ENCODE results near the gene MYO10.

DNA sequence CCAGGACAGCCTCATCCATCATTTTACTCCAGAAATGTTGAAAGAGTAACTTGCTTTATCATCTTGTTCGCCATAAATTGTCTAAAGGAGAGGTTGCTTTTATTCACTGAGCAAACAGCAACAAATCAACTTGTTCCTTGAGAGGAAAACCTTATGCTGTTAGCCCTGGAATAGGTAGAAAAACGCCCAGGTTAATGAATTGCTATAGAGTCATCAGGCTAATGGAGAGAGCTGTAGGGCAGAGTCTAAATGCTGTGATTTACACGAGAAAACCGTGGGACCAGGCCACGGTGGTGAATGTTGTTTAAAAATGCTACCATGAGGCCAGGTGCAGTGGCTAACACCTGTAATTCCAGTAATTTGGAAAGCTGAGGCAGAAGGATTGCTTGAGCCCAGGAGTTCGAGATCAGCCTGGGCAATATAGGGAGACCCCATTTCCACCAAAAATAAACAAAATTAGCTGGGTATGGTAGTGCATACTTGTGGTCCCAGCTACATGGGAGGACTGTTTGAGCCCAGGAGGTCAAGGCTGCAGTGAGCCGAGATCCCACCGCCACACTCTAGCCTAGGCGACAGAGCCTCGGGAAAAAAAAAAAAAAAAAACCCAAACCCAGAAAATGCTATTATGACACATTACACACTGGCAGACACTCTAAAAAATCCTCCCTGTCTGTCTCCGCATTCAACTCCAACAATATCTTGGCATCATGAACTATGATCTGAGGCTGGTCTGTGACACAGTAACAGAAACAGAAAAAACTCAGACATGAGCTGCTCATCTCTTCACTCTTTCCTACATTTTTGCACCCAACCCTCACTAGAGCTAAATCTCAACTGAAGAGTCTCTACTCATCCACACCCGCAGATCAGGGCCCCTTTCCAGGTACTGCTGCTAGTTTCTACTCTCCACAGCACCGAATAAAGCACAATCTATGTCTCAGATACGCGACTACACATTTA is 200.7 kb downstream of the MYO10 start:
- TF ChIP-seq, protein P1, sequence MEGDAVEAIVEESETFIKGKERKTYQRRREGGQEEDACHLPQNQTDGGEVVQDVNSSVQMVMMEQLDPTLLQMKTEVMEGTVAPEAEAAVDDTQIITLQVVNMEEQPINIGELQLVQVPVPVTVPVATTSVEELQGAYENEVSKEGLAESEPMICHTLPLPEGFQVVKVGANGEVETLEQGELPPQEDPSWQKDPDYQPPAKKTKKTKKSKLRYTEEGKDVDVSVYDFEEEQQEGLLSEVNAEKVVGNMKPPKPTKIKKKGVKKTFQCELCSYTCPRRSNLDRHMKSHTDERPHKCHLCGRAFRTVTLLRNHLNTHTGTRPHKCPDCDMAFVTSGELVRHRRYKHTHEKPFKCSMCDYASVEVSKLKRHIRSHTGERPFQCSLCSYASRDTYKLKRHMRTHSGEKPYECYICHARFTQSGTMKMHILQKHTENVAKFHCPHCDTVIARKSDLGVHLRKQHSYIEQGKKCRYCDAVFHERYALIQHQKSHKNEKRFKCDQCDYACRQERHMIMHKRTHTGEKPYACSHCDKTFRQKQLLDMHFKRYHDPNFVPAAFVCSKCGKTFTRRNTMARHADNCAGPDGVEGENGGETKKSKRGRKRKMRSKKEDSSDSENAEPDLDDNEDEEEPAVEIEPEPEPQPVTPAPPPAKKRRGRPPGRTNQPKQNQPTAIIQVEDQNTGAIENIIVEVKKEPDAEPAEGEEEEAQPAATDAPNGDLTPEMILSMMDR (IDR thresholded peaks at IDR 0.05) = no peak
- TF ChIP-seq EP300 (IDR thresholded peaks at IDR 0.05) (no peak), POLR2A (IDR thresholded peaks at IDR 0.05) (no peak)

All from tibial nerve (tissue), 4 donors.